Lung (tissue), 12 donors: Measurements from ENCODE around the gene DAB1. TPM values are rescaled to one million over a fixed set of nuclear protein-coding genes. Genes with fewer than 3 reads are reported as not detected.
A peak's percentile ranks its signal among the peaks of the same experiment; 100 is the strongest.

Experiments
- ATAC-seq: fragments of 200-7000 bp; cut with Tn5 transposase; one replicate; pipeline ENCODE4 v1.9.1; 2020; ENCODE audit warnings: moderate number of reproducible peaks; ENCODE audit not compliant: insufficient read depth, low FRiP score
- DNase-seq, 3 donors: peaks; one replicate each; pipeline ENCODE4 v3.0.0-alpha.2; 2013 to 2017
- H3K27ac ChIP-seq, 2 donors: one replicate each; pipeline ENCODE4 v1.5.1; 2013; ENCODE audit warnings: mild to moderate bottlenecking in 2 of 2, moderate library complexity in 2 of 2, control low read depth in 1 of 2, inconsistent platforms in 1 of 2, low read depth in 1 of 2, low read length in 1 of 2
- H3K27me3 ChIP-seq, 3 donors: one replicate each; pipeline ENCODE4 v1.5.1; 2013; ENCODE audit warnings: low read length in 2 of 3; ENCODE audit not compliant: control insufficient read depth in 3 of 3, insufficient read depth in 3 of 3
- H3K36me3 ChIP-seq, 4 donors: one replicate each; pipeline ENCODE4 v1.5.1; 2013; ENCODE audit warnings: low read length in 4 of 4, mild to moderate bottlenecking in 1 of 4, moderate library complexity in 1 of 4; ENCODE audit not compliant: control insufficient read depth in 4 of 4, insufficient read depth in 4 of 4
- H3K4me1 ChIP-seq, 5 donors: one replicate each; pipeline ENCODE4 v1.5.1; 2013; ENCODE audit warnings: low read length in 5 of 5, mild to moderate bottlenecking in 2 of 5, moderate library complexity in 1 of 5; ENCODE audit not compliant: control insufficient read depth in 5 of 5, insufficient read depth in 5 of 5
- H3K4me3 ChIP-seq: one replicate; pipeline ENCODE4 v1.5.1; 2013; ENCODE audit warnings: mild to moderate bottlenecking, control low read depth, moderate library complexity
- H3K9ac ChIP-seq, 2 donors: one replicate each; pipeline ENCODE4 v1.5.1; 2013; ENCODE audit warnings: low read length in 2 of 2, control low read depth in 1 of 2; ENCODE audit not compliant: insufficient read depth in 1 of 2
- H3K9me3 ChIP-seq, 4 donors: one replicate each; pipeline ENCODE4 v1.5.1; 2013; ENCODE audit warnings: low read length in 3 of 4, mild to moderate bottlenecking in 1 of 4, moderate library complexity in 1 of 4; ENCODE audit not compliant: control insufficient read depth in 4 of 4, insufficient read depth in 3 of 4
- WGBS, 2 donors: extraction: QIAGEN DNeasy Blood & Tissue Kit; methylation state at CpG; one replicate each; pipeline ENCODE4 v1.1.7; 2013; 5-methylcytosine and 5-hydroxymethylcytosine counted together
- polyA plus RNA-seq, 2 donors: library from polyadenylated mRNA; stranded (reverse); fragments of 200-250 nt; gene quantifications; one replicate each; pipeline ENCODE4 v1.2.1, GENCODE V29; 2013
- total RNA-seq, 2 donors: library from RNA; depleted of rRNA in 1 of 2; stranded (reverse); fragments of >200 nt in 1 of 2; gene quantifications; one replicate each; pipeline ENCODE4 v1.2.1, GENCODE V29; 2014 to 2021
- TF ChIP-seq, protein P1 (sequence below): IDR thresholded peaks from 2 replicates; pipeline ENCODE4 v1.5.1; 2012; ENCODE audit warnings: mild to moderate bottlenecking; ENCODE audit errors: control extremely low read depth, extremely low read depth
- donor health status: control.
- donor health status: control.
- donor health status: Bipolar disorder and iron deficiency.
- donor health status: healthy.
- donor health status: DM: yes; HTN: yes; CAD: no.

The DAB1 gene
- total and polyA plus RNA-seq, 4 donors = 0.06 to 0.77 (median 0.10) TPM

DNA sequence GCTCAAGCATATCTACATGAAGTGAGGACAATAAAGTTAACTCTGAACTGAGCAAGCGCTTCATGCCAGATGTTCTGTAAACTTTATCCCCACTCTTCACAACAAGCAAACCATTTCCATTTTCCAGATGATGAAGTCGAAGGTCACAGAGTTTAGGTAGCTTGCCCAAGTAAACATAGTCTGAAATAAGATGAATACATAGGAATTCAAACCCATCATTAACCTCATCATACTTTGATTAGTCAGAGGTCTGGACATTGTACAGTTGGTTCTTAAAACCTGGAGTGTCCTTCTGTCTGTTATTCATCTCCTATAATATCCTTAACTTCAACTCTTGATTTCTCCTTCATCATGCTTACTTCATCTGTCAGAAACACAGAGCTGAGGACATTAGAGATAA is 277.8 kb downstream of the DAB1 start:
- H3K36me3 ChIP-seq = no peaks in the 10 kb centered on the region
- DNase-seq (no peak), ATAC-seq (no peak)
- H3K4me1 ChIP-seq = no peaks in the 10 kb centered on the region
- no peak overlapping the region for H3K27ac ChIP-seq
- no peaks in the 10 kb centered on the region for H3K9me3 ChIP-seq
- H3K4me3 ChIP-seq = no peak overlapping the region
- no peak overlapping the region for H3K9ac ChIP-seq
- TF ChIP-seq, protein P1, sequence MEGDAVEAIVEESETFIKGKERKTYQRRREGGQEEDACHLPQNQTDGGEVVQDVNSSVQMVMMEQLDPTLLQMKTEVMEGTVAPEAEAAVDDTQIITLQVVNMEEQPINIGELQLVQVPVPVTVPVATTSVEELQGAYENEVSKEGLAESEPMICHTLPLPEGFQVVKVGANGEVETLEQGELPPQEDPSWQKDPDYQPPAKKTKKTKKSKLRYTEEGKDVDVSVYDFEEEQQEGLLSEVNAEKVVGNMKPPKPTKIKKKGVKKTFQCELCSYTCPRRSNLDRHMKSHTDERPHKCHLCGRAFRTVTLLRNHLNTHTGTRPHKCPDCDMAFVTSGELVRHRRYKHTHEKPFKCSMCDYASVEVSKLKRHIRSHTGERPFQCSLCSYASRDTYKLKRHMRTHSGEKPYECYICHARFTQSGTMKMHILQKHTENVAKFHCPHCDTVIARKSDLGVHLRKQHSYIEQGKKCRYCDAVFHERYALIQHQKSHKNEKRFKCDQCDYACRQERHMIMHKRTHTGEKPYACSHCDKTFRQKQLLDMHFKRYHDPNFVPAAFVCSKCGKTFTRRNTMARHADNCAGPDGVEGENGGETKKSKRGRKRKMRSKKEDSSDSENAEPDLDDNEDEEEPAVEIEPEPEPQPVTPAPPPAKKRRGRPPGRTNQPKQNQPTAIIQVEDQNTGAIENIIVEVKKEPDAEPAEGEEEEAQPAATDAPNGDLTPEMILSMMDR = no peak
- 94 to 95% methylated on average over 2 of the region's 2 CpGs for WGBS, 2 donors
- no peaks in the 10 kb centered on the region for H3K27me3 ChIP-seq

DNA sequence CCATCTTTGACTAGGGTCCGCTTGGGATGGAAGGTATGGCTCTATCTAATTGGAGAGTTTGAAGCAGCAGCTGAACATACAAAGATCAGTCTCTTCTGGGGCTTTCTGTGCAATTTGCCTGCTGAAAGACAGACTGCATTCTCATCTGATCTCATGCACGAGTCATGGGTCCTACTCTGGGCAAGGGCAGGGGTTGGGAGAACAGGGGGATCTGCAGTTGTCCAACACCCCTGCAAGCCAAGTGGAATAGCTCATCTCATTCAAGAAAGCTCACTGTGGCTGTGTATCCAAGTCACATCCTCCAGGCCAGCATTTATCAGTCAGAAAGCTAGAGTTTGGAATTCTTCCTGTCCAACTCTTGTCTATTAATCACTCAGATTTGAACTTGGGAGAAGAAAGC is 280.9 kb downstream of the DAB1 start:
- ATAC-seq (no peak), DNase-seq (no peak)
- TF ChIP-seq, protein P1 = no peak
- H3K4me1 ChIP-seq = no peaks in the 10 kb centered on the region
- H3K4me3 ChIP-seq = no peak overlapping the region
- H3K9me3 ChIP-seq = no peaks in the 10 kb centered on the region
- 88 to 93% methylated on average over 2 of the region's 2 CpGs for WGBS, 2 donors
- H3K27me3 ChIP-seq = no peaks in the 10 kb centered on the region
- no peaks in the 10 kb centered on the region for H3K36me3 ChIP-seq
- H3K27ac ChIP-seq = no peak overlapping the region
- no peak overlapping the region for H3K9ac ChIP-seq

DNA sequence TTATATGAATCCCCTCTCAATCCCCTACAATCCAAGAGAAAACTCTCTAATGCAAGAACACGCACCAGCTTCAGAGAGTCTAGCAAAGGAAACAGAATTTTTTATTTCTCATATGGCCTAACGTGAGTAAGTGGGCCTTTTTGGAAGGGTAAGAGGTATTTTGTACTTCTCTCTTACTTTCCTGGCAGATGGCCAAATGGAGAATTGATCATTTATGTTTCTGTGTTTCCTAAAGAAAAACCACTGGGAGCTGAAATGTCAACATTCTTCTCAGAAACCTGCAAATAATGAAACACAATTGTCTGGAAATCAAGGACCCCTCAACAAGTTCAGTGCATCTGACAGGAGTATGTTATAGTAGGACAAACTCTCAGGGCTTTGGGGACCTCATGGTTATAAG is 281.7 kb downstream of the DAB1 start:
- ATAC-seq = no peak
- 88 to 94% methylated on average over 2 of the region's 2 CpGs for WGBS, 2 donors

More for the DNA sequence above, 281.7 kb downstream of the DAB1 start:
- H3K36me3 ChIP-seq = no peaks in the 10 kb centered on the region
- TF ChIP-seq, protein P1 = no peak
- H3K9ac ChIP-seq = no peak overlapping the region
- no peak overlapping the region for H3K4me3 ChIP-seq
- DNase-seq = peak in 1 of 3 donors; percentile 16
- no peaks in the 10 kb centered on the region for H3K4me1 ChIP-seq
- H3K27ac ChIP-seq = no peak overlapping the region
- H3K9me3 ChIP-seq = no peaks in the 10 kb centered on the region
- no peaks in the 10 kb centered on the region for H3K27me3 ChIP-seq
